Middle frontal gyrus (tissue), 1 donor: ENCODE measurements around the gene OPN1MW2.
"Not testable (repeated sequence)": the region's sequence is repeated elsewhere in the genome, so short reads cannot be mapped to it uniquely, and the experiment has no call there.

Experiments
- DNase-seq: peaks from one replicate; pipeline ENCODE4 v3.0.0-alpha.2; 2015; ENCODE audit warnings: low spot score; ENCODE audit errors: extremely low spot score

Gene OPN1MW2

GRCh38 chrX:154219456-154219855, at the start of gene OPN1MW2:
OPN1MW2 (plus strand) TSS chrX:154219756; CDS start chrX:154219816, 60 bp downstream.
- DNase-seq, result not testable (repeated sequence)

- DNase-seq, result not testable (repeated sequence)
These were observed 47.0 kb upstream of the OPN1MW2 start for GRCh38 chrX:154172535-154172943.

- not testable (repeated sequence) for DNase-seq
These were observed 45.2 kb upstream of the OPN1MW2 start for GRCh38 chrX:154174356-154174755.

- not testable (repeated sequence) for DNase-seq
These were observed 37.3 kb upstream of the OPN1MW2 start, which contains the start of gene OPN1MW for GRCh38 chrX:154182296-154182695. OPN1MW (plus strand) TSS chrX:154182596; CDS start chrX:154182678, 82 bp downstream.

- not testable (repeated sequence) for DNase-seq
These were observed 35.8 kb upstream of the OPN1MW2 start for GRCh38 chrX:154183794-154184193.

GRCh38 chrX:154192846-154193245, 26.7 kb upstream of the OPN1MW2 start:
- not testable (repeated sequence) for DNase-seq

- DNase-seq, result not testable (repeated sequence)
These were observed 25.2 kb upstream of the OPN1MW2 start for GRCh38 chrX:154194316-154194715.

- not testable (repeated sequence) for DNase-seq
These were observed 23.1 kb upstream of the OPN1MW2 start for GRCh38 chrX:154196466-154196865.

GRCh38 chrX:154209670-154210418, 9.7 kb upstream of the OPN1MW2 start:
- DNase-seq, result not testable (repeated sequence)

- DNase-seq, result not testable (repeated sequence)
These were observed 8.5 kb upstream of the OPN1MW2 start for GRCh38 chrX:154211057-154211456.

GRCh38 chrX:154211499-154211898, 8.1 kb upstream of the OPN1MW2 start:
- DNase-seq, result not testable (repeated sequence)

GRCh38 chrX:154225292-154225691, 5.7 kb downstream of the OPN1MW2 start:
- not testable (repeated sequence) for DNase-seq

- DNase-seq, result not testable (repeated sequence)
These were observed 7.2 kb downstream of the OPN1MW2 start for GRCh38 chrX:154226706-154227105.

GRCh38 chrX:154231443-154231842, 11.9 kb downstream of the OPN1MW2 start:
- not testable (repeated sequence) for DNase-seq

GRCh38 chrX:154233620-154234019, 14.1 kb downstream of the OPN1MW2 start:
- not testable (repeated sequence) for DNase-seq

GRCh38 chrX:154238939-154239559, 19.5 kb downstream of the OPN1MW2 start:
- not testable (repeated sequence) for DNase-seq

GRCh38 chrX:154239982-154240503, 20.5 kb downstream of the OPN1MW2 start:
- DNase-seq, result not testable (repeated sequence)

GRCh38 chrX:154247377-154248045, 28.0 kb downstream of the OPN1MW2 start:
- not testable (repeated sequence) for DNase-seq

GRCh38 chrX:154248076-154248475, 28.5 kb downstream of the OPN1MW2 start:
- not testable (repeated sequence) for DNase-seq

- DNase-seq, result not testable (repeated sequence)
These were observed 37.7 kb downstream of the OPN1MW2 start, which contains the start of gene OPN1MW3 for GRCh38 chrX:154257282-154257681. OPN1MW3 (plus strand) TSS chrX:154257582; CDS start chrX:154257620, 38 bp downstream.

GRCh38 chrX:154258711-154259110, 39.2 kb downstream of the OPN1MW2 start:
- not testable (repeated sequence) for DNase-seq
